ENCODE measurements around the gene LDB2.
"Not testable (repeated sequence)": the region's sequence is repeated elsewhere in the genome, so short reads cannot be mapped to it uniquely, and the experiment has no call there.

The LDB2 gene

DNA sequence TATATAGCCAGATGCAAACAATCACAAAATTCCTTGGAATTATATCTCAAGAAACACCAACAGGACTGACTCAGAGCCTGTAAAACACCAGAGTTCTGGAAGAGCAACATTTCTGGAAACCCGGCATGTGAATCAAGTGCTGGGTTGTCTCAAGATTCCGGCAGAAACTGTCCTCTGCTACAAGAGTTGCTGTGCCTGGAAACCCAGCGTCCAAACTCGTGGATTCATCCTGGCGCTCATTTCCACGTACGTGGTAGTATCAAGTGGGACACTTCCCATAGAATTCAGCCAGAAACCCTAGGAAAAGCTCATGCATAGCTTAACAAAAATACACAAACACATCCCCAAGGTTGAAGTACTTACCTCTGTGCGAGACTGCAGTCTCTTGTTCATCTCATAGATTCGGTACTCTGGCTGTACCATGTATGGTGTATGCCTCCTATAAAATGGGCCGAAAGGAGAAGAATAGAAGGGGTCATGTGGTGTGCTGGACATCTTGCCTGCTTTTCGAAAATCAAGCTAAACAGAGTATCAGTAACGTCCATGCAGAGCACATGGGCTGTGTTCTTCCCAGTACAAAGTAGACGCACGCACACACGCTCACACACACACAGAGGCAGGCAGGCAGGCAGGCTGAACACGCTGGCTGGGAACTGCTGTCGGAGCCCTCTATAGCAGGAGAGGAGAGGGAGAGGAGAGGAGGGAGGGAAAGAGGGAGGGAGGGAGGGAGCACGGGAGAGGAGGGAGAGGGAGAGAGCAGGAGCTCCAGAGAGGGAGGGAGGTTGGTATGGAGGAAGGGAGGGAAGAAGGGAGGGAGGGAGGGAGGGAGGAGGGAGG lies at the start of gene LDB2:
LDB2 (minus strand) TSS at position 655 of the 837 bp plus-strand sequence.
- TF ChIP-seq POLR2A (IDR thresholded peaks at IDR 0.05; ENCODE audit: low read length) (no peak), GATA1 (IDR thresholded peaks at IDR 0.05; ENCODE audit: low read depth, low read length) (no peak)
- no peak for DNase-seq

DNA sequence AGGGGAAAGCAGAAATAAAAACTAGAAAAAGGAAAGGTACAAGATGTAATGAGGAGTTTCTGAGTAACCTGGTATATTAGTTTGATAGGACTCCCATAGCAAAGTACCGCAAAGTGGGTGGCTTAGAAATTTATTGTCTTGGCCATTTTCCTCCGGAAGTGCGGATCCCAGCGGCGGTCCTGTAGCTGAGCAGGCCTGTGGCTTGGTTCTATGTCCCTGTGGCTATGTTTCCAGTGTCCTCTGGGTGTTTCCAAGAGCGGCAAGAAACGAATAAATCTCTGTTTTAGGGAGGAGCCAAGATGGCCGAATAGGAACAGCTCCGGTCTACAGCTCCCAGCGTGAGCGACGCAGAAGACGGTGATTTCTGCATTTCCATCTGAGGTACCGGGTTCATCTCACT lies 44.0 kb upstream of the LDB2 start:
- DNase-seq, result no peak
- TF ChIP-seq POLR2A (IDR thresholded peaks at IDR 0.05; ENCODE audit: low read length), result no peak
- no peak for TF ChIP-seq GATA1 (IDR thresholded peaks at IDR 0.05; ENCODE audit: low read depth, low read length)

DNA sequence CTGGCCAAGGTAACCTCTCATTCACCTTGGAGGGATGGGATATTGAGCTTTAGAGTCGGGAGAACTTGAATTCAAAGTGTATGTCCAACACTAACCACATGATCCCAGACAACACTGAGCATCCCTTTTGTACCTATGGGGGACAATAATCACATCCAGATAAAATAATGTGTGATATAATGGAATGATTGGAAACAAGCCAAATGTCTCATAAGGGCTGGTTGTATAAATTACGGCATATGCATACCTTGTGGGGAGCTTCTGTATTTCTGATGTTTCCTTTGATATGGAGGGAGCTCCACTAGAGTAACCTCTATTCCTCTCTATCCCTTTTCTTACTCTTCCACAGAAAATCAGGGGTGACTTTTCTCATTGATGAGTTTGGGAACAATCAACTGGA lies 40.7 kb upstream of the LDB2 start:
- TF ChIP-seq POLR2A (IDR thresholded peaks at IDR 0.05; ENCODE audit: low read length) (no peak), GATA1 (IDR thresholded peaks at IDR 0.05; ENCODE audit: low read depth, low read length) (no peak)
- no peak for DNase-seq

DNA sequence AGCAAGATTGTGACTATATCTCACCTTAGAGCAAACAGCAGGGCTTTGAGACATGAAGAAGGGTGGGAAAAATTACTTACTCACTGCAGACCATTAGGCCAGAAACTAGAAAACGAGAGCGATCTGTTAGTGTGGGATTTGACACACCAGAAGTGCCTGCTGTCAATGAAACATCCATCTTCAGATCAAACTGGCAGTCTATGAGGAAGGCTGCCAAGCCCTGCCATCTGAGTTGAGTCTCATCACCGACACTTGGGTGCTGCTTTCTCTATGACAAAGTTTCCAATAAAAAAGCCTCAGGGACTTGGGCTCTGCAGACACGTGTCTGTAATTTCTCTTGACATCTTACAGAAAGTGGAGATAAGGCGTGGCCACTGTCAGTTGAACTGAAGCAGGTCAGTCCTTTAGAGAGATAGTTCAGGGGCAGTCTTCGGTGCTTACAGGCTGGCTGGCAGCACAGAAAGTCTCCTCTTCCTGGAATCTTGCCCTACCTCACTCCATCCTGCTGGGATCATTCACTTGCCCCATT lies 40.1 kb upstream of the LDB2 start:
- DNase-seq, result no peak
- TF ChIP-seq GATA1 (IDR thresholded peaks at IDR 0.05; ENCODE audit: low read depth, low read length), result no peak
- no peak for TF ChIP-seq POLR2A (IDR thresholded peaks at IDR 0.05; ENCODE audit: low read length)

DNA sequence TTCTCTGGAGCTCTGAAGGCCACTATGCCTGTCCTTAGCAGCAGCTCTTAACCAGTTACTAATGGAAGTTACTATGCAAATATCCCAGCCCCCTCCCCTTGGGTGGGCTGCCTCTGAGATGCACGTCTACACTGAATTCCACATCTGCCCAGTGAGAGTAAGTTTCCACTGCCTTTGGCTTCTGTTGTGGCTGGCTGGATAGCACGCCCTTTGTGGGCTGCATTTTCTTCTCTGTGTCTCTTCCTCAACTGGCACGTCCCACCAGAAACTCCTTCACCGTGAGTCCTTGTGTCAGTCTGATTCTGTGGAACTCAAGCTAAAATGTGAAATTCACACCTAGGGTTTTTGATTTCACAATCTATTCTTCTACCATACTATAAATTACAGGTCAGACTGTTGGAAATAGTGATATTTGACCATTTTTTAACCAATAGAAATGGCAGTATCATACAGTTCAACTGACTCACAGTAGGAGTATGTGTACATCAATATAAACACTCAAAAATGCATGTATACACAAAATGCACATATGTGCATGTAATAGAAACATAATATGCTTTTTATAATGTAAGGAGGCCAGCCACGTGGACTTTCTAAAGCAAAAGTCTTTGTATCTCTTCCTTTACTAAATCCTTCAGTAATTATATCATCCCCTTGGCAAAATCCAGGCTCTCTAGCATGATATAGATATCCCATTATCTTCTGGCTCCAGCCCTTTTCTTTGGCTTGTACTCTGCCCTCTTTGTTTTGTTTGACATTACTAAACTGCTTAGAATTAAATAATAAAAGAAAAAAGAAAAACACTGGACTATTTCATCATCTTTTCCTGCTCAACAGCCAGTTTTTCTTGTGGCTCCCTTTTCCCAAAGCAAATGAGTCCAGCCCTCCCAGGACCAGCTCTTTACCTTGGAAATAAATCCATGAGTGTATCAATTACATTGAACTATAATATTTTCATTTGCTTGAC lies 33.2 kb upstream of the LDB2 start:
- no peak for DNase-seq
- TF ChIP-seq POLR2A (IDR thresholded peaks at IDR 0.05; ENCODE audit: low read length), result no peak
- no peak for TF ChIP-seq GATA1 (IDR thresholded peaks at IDR 0.05; ENCODE audit: low read depth, low read length)

DNA sequence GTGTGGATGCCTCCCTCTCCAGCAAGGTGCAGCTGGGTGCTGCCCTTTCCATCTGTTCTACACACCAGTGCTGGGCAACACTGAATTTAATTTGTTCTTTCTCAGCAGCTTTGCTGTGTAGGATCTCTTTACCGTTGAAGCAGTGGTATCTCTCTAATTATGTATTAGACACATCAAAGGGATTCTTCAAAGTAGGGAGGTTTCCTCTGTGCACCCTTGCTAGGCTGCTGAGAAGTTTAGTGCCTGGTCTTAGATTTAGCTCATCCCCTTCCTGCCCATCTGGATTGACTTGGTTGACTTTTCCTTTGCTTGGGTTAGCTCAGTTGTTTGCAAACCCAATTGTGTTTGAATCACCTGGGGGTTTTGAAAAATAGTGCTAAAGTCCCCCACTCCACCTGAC lies 27.8 kb upstream of the LDB2 start:
- TF ChIP-seq GATA1 (IDR thresholded peaks at IDR 0.05; ENCODE audit: low read depth, low read length) (no peak), POLR2A (IDR thresholded peaks at IDR 0.05; ENCODE audit: low read length) (no peak)
- no peak for DNase-seq

DNA sequence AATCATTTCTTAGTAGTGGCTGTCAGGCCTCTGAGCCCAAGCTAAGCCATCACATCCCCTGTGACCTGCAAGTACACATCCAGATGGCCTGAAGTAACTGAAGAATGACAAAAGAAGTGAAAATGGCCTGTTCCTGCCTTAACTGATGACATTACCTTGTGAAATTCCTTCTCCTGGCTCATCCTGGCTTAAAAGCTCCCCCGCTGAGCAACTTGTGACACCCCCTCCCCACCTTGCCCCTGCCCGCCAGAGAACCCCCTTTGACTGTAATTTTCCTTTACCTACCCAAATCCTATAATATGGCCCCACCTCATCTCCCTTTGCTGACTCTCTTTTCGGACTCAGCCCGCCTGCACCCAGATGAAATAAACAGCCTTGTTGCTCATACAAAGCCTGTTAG lies 20.3 kb upstream of the LDB2 start:
- not testable (repeated sequence) for DNase-seq

DNA sequence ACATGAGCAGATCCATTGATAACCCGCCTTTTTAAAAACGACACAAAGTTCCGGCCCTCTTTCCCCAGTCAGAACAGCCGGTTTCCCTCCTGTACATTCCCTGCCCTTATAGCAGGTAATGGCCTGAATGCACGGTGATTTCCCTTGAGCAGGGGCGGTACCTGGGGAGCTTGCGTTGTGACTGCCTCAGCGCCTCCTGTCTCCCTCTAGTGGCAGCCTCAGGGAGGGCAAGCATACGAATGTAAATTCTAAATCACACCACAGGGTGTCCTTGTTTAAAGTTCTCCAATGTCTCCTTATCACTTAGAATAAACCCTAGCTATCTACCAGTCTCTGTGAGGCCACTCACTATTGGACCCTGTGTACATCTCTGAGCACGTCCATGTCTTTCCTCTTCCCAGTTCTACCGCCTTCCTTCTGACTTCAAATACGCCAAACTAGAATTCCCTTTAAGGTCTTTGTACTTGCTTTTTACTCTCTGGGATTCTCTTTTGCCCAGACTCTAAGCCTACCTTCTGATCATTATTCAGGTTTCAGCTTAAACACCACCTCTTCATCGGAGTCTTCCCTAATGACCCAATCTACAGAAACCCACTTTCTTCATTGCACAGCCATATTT lies 18.4 kb upstream of the LDB2 start:
- TF ChIP-seq POLR2A (IDR thresholded peaks at IDR 0.05; ENCODE audit: low read length), result no peak
- no peak for TF ChIP-seq GATA1 (IDR thresholded peaks at IDR 0.05; ENCODE audit: low read depth, low read length)
- peak; percentile 52 to 74 for DNase-seq

DNA sequence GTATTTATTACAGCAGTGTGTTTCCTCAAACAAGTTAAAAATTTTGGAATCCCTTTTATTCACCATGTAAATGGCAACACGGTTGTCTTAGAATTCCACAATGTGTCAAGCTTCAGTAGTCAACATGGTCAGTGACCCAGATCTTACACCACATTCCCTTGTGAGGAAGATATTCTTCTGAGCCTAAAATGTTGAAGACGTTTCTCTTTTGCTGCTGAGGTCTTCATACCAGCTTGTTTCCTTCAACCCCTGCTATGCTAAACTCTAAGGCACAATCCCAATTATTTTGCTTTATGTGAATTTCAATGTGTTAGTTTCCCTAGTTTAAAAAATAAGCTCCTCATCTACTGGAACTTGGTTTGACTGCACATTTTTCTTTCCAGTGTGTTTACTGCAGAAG lies 17.6 kb upstream of the LDB2 start:
- TF ChIP-seq GATA1 (IDR thresholded peaks at IDR 0.05; ENCODE audit: low read depth, low read length) (no peak), POLR2A (IDR thresholded peaks at IDR 0.05; ENCODE audit: low read length) (no peak)
- no peak for DNase-seq

DNA sequence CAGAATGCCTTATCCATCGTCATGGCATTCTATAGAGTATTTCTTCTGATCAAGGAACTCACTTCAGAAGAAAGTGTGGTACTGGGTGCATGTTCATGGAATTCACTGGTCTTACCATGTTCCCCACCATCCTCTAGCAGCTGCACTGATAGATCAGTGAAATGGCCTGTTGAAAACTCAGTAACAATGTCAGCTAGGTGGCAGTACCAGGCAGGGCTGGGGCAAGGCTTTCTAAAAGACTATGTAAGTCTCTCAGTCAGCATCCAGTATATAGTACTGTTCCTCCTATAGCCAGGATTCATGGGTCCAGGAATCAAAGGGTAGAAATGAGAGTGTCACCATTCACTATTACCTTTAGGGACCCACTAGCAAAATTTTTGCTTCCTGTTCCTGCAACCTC lies 15.8 kb upstream of the LDB2 start:
- TF ChIP-seq GATA1 (IDR thresholded peaks at IDR 0.05; ENCODE audit: low read depth, low read length), result no peak
- TF ChIP-seq POLR2A (IDR thresholded peaks at IDR 0.05; ENCODE audit: low read length), result no peak
- DNase-seq, result no peak

DNA sequence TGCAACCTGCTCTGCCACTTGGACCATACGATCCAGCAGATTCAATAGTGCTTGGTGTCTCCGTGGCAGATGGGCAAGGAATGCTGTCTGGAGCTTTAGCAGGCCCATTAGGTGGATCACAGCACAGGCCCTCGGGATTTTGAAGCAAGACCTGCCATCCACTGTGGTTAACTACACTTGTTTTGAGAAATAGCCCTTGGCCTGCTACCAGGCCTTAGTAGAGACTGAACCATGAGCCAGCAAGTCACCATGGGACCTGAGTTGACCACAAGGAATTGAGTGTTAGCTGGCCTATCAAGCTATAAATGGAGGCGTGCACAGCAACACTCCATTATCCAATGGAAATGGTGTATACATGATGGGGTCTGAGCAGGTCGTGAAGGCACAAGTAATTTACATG lies 14.5 kb upstream of the LDB2 start:
- TF ChIP-seq GATA1 (IDR thresholded peaks at IDR 0.05; ENCODE audit: low read depth, low read length) (no peak), POLR2A (IDR thresholded peaks at IDR 0.05; ENCODE audit: low read length) (no peak)
- no peak for DNase-seq

DNA sequence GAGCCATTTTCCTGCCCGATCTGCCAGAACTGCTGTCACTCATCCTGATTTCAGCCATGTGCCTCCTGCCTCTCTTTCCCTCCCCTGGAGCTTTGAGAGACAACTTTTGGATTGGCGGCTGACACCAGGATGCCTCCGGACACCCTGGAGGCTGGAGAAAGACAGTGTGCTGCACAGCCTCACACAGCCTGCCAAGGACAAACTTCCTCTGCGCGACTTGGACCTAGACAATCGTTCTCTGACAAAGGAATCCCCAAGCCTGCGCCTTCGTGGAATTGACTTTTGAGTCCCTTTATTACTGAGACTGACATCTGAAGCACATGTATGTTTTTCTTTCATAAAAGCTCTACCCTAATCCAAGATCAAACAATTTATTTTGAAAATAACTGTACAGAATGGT lies 10.8 kb upstream of the LDB2 start:
- TF ChIP-seq GATA1 (IDR thresholded peaks at IDR 0.05; ENCODE audit: low read depth, low read length) (no peak), POLR2A (IDR thresholded peaks at IDR 0.05; ENCODE audit: low read length) (no peak)
- no peak for DNase-seq

DNA sequence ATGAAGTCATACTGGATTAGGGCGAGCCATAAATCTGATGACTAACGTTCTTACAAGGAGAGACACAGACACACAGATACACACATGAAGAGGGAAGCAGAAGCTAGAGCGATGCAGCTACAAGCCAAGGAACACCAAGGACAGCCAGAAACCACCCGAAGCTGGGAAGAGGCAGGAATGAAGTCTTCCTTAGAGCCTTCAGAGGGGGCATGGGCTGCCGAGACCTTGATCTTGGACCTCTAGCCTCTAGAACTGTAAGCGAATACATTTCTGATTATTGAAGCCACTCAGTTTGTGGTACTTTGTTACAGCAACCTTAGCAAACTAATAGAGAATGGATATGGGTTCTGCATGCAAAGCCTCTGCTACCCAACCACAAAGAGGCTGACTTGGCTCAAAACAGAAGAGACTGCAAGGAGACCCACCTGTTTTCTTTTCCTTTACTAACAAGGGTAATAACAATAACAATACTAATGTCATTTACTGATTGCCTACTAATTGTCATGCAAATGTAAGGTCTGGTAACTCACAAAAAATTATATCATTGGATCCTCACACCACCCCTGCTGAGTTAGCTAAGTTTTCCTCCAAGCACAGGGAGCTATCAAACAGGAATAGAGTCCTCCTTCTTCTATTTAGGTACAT lies 10.1 kb upstream of the LDB2 start:
- no peak for TF ChIP-seq GATA1 (IDR thresholded peaks at IDR 0.05; ENCODE audit: low read depth, low read length)
- no peak for TF ChIP-seq POLR2A (IDR thresholded peaks at IDR 0.05; ENCODE audit: low read length)
- DNase-seq, result no peak

Measured in erythroblast (primary cell).